ENCODE measurements around the gene EPAS1.

The EPAS1 gene

GRCh38 chr2:46346719-46347118 is 49.5 kb downstream of the EPAS1 start:
- Histone ChIP-seq H3K27ac (ENCODE audit: low read depth in 2 of 2, low read length in 2 of 2) (no peak overlapping the region), H3K9ac (ENCODE audit: low read depth in 1 of 2, low read length in 2 of 2) (no peak overlapping the region), H3K4me3 (ENCODE audit: low read length in 2 of 2) (no peak overlapping the region), H3K9me3 (ENCODE audit: control insufficient read depth in 2 of 2, low read length in 2 of 2) (no peaks in the 10 kb centered on the region), H3K27me3 (ENCODE audit: control insufficient read depth in 2 of 2, insufficient read depth in 2 of 2, low read length in 2 of 2) (no peaks in the 10 kb centered on the region), H3K36me3 (ENCODE audit: control insufficient read depth in 2 of 2, insufficient read depth in 2 of 2, low read length in 2 of 2) (peaks cover 30% of the 10 kb centered on the region in 2 donors), H3K4me1 (ENCODE audit: control insufficient read depth in 2 of 2, insufficient read depth in 2 of 2, low read length in 2 of 2) (peaks cover 3 to 4% of the 10 kb centered on the region in 2 donors)

- H3K9me3 ChIP-seq (ENCODE audit: control insufficient read depth in 2 of 2, low read length in 2 of 2): no peaks in the 10 kb centered on the region
- no peak overlapping the region for H3K4me3 ChIP-seq (ENCODE audit: low read length in 2 of 2)
- no peak overlapping the region for H3K9ac ChIP-seq (ENCODE audit: low read depth in 1 of 2, low read length in 2 of 2)
- H3K4me1 ChIP-seq (ENCODE audit: control insufficient read depth in 2 of 2, insufficient read depth in 2 of 2, low read length in 2 of 2): peaks cover 8% of the 10 kb centered on the region in 2 donors
- H3K27ac ChIP-seq (ENCODE audit: low read depth in 2 of 2, low read length in 2 of 2): no peak overlapping the region
- H3K27me3 ChIP-seq (ENCODE audit: control insufficient read depth in 2 of 2, insufficient read depth in 2 of 2, low read length in 2 of 2): no peaks in the 10 kb centered on the region
- H3K36me3 ChIP-seq (ENCODE audit: control insufficient read depth in 2 of 2, insufficient read depth in 2 of 2, low read length in 2 of 2): peaks cover 32 to 33% of the 10 kb centered on the region in 2 donors
Observed at GRCh38 chr2:46347648-46348280, 50.6 kb downstream of the EPAS1 start.

GRCh38 chr2:46349115-46349547 is 51.9 kb downstream of the EPAS1 start:
- H3K9me3 ChIP-seq (ENCODE audit: control insufficient read depth in 2 of 2, low read length in 2 of 2): no peaks in the 10 kb centered on the region
- peaks cover 8% of the 10 kb centered on the region in 2 donors for H3K4me1 ChIP-seq (ENCODE audit: control insufficient read depth in 2 of 2, insufficient read depth in 2 of 2, low read length in 2 of 2)
- H3K27me3 ChIP-seq (ENCODE audit: control insufficient read depth in 2 of 2, insufficient read depth in 2 of 2, low read length in 2 of 2): no peaks in the 10 kb centered on the region
- H3K27ac ChIP-seq (ENCODE audit: low read depth in 2 of 2, low read length in 2 of 2): no peak overlapping the region
- H3K4me3 ChIP-seq (ENCODE audit: low read length in 2 of 2): no peak overlapping the region
- no peak overlapping the region for H3K9ac ChIP-seq (ENCODE audit: low read depth in 1 of 2, low read length in 2 of 2)
- peaks cover 38 to 39% of the 10 kb centered on the region in 2 donors for H3K36me3 ChIP-seq (ENCODE audit: control insufficient read depth in 2 of 2, insufficient read depth in 2 of 2, low read length in 2 of 2)

- Histone ChIP-seq H3K4me1 (ENCODE audit: control insufficient read depth in 2 of 2, insufficient read depth in 2 of 2, low read length in 2 of 2) (peaks cover 8% of the 10 kb centered on the region in 2 donors), H3K9me3 (ENCODE audit: control insufficient read depth in 2 of 2, low read length in 2 of 2) (no peaks in the 10 kb centered on the region), H3K27me3 (ENCODE audit: control insufficient read depth in 2 of 2, insufficient read depth in 2 of 2, low read length in 2 of 2) (no peaks in the 10 kb centered on the region), H3K36me3 (ENCODE audit: control insufficient read depth in 2 of 2, insufficient read depth in 2 of 2, low read length in 2 of 2) (peaks cover 39 to 44% of the 10 kb centered on the region in 2 donors), H3K9ac (ENCODE audit: low read depth in 1 of 2, low read length in 2 of 2) (no peak overlapping the region), H3K4me3 (ENCODE audit: low read length in 2 of 2) (no peak overlapping the region), H3K27ac (ENCODE audit: low read depth in 2 of 2, low read length in 2 of 2) (no peak overlapping the region)
Observed at GRCh38 chr2:46350029-46350689, 53.0 kb downstream of the EPAS1 start.

- peak overlapping the region; percentile 11 to 54 for H3K27ac ChIP-seq (ENCODE audit: low read depth in 2 of 2, low read length in 2 of 2)
Observed at GRCh38 chr2:46351098-46351749, 54.0 kb downstream of the EPAS1 start.

GRCh38 chr2:46351750-46352138 is 54.5 kb downstream of the EPAS1 start:
- Histone ChIP-seq H3K27me3 (ENCODE audit: control insufficient read depth in 2 of 2, insufficient read depth in 2 of 2, low read length in 2 of 2) (no peaks in the 10 kb centered on the region), H3K9me3 (ENCODE audit: control insufficient read depth in 2 of 2, low read length in 2 of 2) (no peaks in the 10 kb centered on the region), H3K9ac (ENCODE audit: low read depth in 1 of 2, low read length in 2 of 2) (peak overlapping the region in 1 of 2 donors; percentile 14), H3K4me1 (ENCODE audit: control insufficient read depth in 2 of 2, insufficient read depth in 2 of 2, low read length in 2 of 2) (peaks cover 4 to 8% of the 10 kb centered on the region in 2 donors), H3K4me3 (ENCODE audit: low read length in 2 of 2) (peak overlapping the region in 1 of 2 donors; percentile 58), H3K36me3 (ENCODE audit: control insufficient read depth in 2 of 2, insufficient read depth in 2 of 2, low read length in 2 of 2) (peaks cover 51 to 55% of the 10 kb centered on the region in 2 donors), H3K27ac (ENCODE audit: low read depth in 2 of 2, low read length in 2 of 2) (peak overlapping the region; percentile 46 to 54)

More at GRCh38 chr2:46351098-46351749, 54.0 kb downstream of the EPAS1 start:
- H3K27me3 ChIP-seq (ENCODE audit: control insufficient read depth in 2 of 2, insufficient read depth in 2 of 2, low read length in 2 of 2): no peaks in the 10 kb centered on the region
- no peak overlapping the region for H3K9ac ChIP-seq (ENCODE audit: low read depth in 1 of 2, low read length in 2 of 2)
- H3K36me3 ChIP-seq (ENCODE audit: control insufficient read depth in 2 of 2, insufficient read depth in 2 of 2, low read length in 2 of 2): peaks cover 46 to 51% of the 10 kb centered on the region in 2 donors
- peaks cover 4 to 8% of the 10 kb centered on the region in 2 donors for H3K4me1 ChIP-seq (ENCODE audit: control insufficient read depth in 2 of 2, insufficient read depth in 2 of 2, low read length in 2 of 2)
- H3K4me3 ChIP-seq (ENCODE audit: low read length in 2 of 2): no peak overlapping the region
- H3K9me3 ChIP-seq (ENCODE audit: control insufficient read depth in 2 of 2, low read length in 2 of 2): no peaks in the 10 kb centered on the region

GRCh38 chr2:46352621-46353020 is 55.4 kb downstream of the EPAS1 start:
- Histone ChIP-seq H3K4me3 (ENCODE audit: low read length in 2 of 2) (no peak overlapping the region), H3K9me3 (ENCODE audit: control insufficient read depth in 2 of 2, low read length in 2 of 2) (no peaks in the 10 kb centered on the region), H3K27me3 (ENCODE audit: control insufficient read depth in 2 of 2, insufficient read depth in 2 of 2, low read length in 2 of 2) (no peaks in the 10 kb centered on the region), H3K4me1 (ENCODE audit: control insufficient read depth in 2 of 2, insufficient read depth in 2 of 2, low read length in 2 of 2) (peaks cover 4 to 8% of the 10 kb centered on the region in 2 donors), H3K36me3 (ENCODE audit: control insufficient read depth in 2 of 2, insufficient read depth in 2 of 2, low read length in 2 of 2) (peaks cover 55% of the 10 kb centered on the region in 2 donors), H3K27ac (ENCODE audit: low read depth in 2 of 2, low read length in 2 of 2) (peak overlapping the region; percentile 46 to 54), H3K9ac (ENCODE audit: low read depth in 1 of 2, low read length in 2 of 2) (no peak overlapping the region)

- Histone ChIP-seq H3K27ac (ENCODE audit: low read depth in 2 of 2, low read length in 2 of 2) (no peak overlapping the region), H3K27me3 (ENCODE audit: control insufficient read depth in 2 of 2, insufficient read depth in 2 of 2, low read length in 2 of 2) (no peaks in the 10 kb centered on the region), H3K36me3 (ENCODE audit: control insufficient read depth in 2 of 2, insufficient read depth in 2 of 2, low read length in 2 of 2) (peaks cover 53 to 56% of the 10 kb centered on the region in 2 donors), H3K9ac (ENCODE audit: low read depth in 1 of 2, low read length in 2 of 2) (no peak overlapping the region), H3K9me3 (ENCODE audit: control insufficient read depth in 2 of 2, low read length in 2 of 2) (no peaks in the 10 kb centered on the region), H3K4me3 (ENCODE audit: low read length in 2 of 2) (no peak overlapping the region), H3K4me1 (ENCODE audit: control insufficient read depth in 2 of 2, insufficient read depth in 2 of 2, low read length in 2 of 2) (peaks cover 4 to 8% of the 10 kb centered on the region in 2 donors)
Observed at GRCh38 chr2:46353509-46353908, 56.3 kb downstream of the EPAS1 start.

GRCh38 chr2:46355756-46356155 is 58.5 kb downstream of the EPAS1 start:
- Histone ChIP-seq H3K9ac (ENCODE audit: low read depth in 1 of 2, low read length in 2 of 2) (no peak overlapping the region), H3K4me3 (ENCODE audit: low read length in 2 of 2) (no peak overlapping the region), H3K36me3 (ENCODE audit: control insufficient read depth in 2 of 2, insufficient read depth in 2 of 2, low read length in 2 of 2) (peaks cover 50 to 58% of the 10 kb centered on the region in 2 donors), H3K4me1 (ENCODE audit: control insufficient read depth in 2 of 2, insufficient read depth in 2 of 2, low read length in 2 of 2) (peaks cover 4 to 8% of the 10 kb centered on the region in 2 donors), H3K27ac (ENCODE audit: low read depth in 2 of 2, low read length in 2 of 2) (no peak overlapping the region), H3K27me3 (ENCODE audit: control insufficient read depth in 2 of 2, insufficient read depth in 2 of 2, low read length in 2 of 2) (no peaks in the 10 kb centered on the region), H3K9me3 (ENCODE audit: control insufficient read depth in 2 of 2, low read length in 2 of 2) (no peaks in the 10 kb centered on the region)

- no peaks in the 10 kb centered on the region for H3K9me3 ChIP-seq (ENCODE audit: control insufficient read depth in 2 of 2, low read length in 2 of 2)
- H3K27ac ChIP-seq (ENCODE audit: low read depth in 2 of 2, low read length in 2 of 2): no peak overlapping the region
- H3K27me3 ChIP-seq (ENCODE audit: control insufficient read depth in 2 of 2, insufficient read depth in 2 of 2, low read length in 2 of 2): no peaks in the 10 kb centered on the region
- H3K36me3 ChIP-seq (ENCODE audit: control insufficient read depth in 2 of 2, insufficient read depth in 2 of 2, low read length in 2 of 2): peaks cover 59 to 61% of the 10 kb centered on the region in 2 donors
- no peak overlapping the region for H3K9ac ChIP-seq (ENCODE audit: low read depth in 1 of 2, low read length in 2 of 2)
- H3K4me3 ChIP-seq (ENCODE audit: low read length in 2 of 2): no peak overlapping the region
- H3K4me1 ChIP-seq (ENCODE audit: control insufficient read depth in 2 of 2, insufficient read depth in 2 of 2, low read length in 2 of 2): peaks cover 4% of the 10 kb centered on the region in 2 donors
Observed at GRCh38 chr2:46356991-46357390, 59.8 kb downstream of the EPAS1 start.
